CD4-positive, alpha-beta T cell treated with Interferon alpha-2 for 1 hour (primary cell): ENCODE results near the gene CRADD.
"Not testable (repeated sequence)": the region's sequence is repeated elsewhere in the genome, so short reads cannot be mapped to it uniquely, and the experiment has no call there.

ENCODE experiments used
- DNase-seq, 2 donors: peaks; one replicate each; pipeline ENCODE4 v3.0.0-alpha.2; 2020 to 2022

CRADD gene

GRCh38 chr12:93913845-93914244 is 236.7 kb downstream of the CRADD start:
- no peak for DNase-seq

DNA sequence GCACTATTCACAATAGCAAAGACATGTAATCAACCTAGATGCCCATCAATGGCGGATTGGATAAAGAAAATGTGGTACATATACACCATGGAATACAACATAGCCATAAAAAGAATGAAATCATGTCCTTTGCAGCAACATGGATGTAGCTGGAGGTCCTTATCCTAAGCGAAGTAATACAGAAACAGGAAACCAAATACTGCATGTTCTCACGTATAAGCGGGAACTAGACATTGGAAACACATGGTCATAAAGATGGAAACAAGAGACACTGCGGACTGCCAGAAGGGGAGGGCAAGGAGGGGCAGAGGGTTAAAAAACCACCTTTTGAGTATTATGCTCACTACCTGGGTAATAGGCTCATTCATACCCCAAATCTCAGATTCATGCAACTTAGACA is 237.1 kb downstream of the CRADD start:
- no peak for DNase-seq

- DNase-seq, result no peak
These were observed 238.2 kb downstream of the CRADD start for GRCh38 chr12:93915411-93915810.

GRCh38 chr12:93916402-93916801 is 239.2 kb downstream of the CRADD start:
- no peak for DNase-seq

DNA sequence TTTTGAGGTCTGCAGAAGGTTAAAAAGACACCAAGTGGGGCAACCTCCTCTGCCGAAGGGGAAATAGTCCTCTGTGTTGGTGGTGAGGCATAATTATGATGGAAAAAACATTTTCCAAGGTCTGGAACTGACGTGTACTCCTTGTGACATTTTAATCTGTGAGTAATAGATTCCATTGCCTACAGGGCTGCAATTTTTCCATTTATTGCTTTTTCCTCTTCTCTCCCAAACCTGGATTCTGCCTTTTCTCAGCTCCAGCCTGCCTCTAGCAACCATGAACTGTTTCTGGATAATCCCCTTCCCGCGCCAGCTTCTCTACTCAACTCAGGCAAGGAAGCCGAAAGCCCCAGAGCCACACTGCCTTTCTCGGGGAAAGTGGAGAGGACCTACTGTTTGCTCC is 241.1 kb downstream of the CRADD start:
- no peak for DNase-seq

DNA sequence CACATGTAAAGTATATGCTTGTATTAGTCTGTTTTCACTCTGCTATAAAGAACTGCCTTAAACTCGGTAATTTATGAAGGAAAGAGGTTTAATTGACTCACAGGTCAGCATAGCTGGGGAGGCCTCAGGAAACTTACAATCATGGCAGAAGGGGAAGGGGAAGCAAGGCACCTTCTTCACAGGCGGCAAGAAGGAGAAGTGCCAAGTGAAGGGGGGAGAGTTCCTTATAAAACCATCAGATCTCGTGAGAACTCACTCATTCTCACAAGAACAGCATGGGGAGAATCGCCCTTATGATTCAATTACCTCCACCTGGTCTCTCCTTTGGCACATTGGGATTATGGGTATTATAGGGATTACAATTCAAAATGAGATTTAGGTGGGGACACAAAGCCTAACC is 241.7 kb downstream of the CRADD start:
- no peak for DNase-seq

DNA sequence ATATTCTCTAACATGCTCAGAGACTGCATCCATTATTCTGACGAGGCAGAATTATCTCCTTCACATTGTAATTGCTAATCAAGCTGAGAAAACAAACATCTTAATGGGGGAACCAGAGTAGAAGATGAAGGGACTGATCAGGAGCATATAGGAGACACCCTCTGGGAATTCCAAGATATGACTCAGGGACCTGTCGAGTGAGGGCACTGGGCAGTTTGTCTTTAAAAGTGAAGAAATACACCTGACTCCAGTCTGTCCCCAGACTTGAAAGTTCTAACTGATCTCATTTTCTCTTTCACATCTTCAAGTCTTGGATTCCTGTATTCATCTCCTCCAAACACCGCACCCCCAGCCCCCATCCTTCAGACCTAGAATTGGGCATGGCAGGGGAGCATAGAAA is 244.3 kb downstream of the CRADD start:
- no peak for DNase-seq

GRCh38 chr12:93922583-93923006 is 245.4 kb downstream of the CRADD start:
- no peak for DNase-seq

GRCh38 chr12:93924367-93924766 is 247.2 kb downstream of the CRADD start:
- peak in 1 of 2 donors; percentile 5 for DNase-seq

- DNase-seq, result no peak
These were observed 248.5 kb downstream of the CRADD start for GRCh38 chr12:93925585-93926205.

DNA sequence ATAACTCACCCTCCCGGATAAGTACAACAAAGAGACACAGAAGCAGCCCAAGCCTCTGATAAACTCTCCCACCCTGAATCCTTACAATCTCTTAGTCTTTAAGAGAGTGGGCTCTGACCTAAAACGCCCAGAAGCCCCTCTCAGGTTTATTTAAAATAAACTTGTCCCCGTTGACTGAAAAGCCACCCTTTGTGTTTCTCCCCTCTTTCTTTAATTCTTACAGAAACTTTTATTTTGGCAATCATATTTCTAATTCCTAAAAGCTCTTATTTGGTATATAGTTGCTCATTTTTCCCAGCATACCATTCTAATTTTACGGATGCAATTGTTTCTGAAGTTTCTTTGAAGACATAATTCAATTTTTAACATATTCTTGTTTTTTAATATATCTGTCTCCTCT is 249.1 kb downstream of the CRADD start:
- DNase-seq, result no peak

GRCh38 chr12:93929081-93929480 is 251.9 kb downstream of the CRADD start:
- not testable (repeated sequence) for DNase-seq

DNA sequence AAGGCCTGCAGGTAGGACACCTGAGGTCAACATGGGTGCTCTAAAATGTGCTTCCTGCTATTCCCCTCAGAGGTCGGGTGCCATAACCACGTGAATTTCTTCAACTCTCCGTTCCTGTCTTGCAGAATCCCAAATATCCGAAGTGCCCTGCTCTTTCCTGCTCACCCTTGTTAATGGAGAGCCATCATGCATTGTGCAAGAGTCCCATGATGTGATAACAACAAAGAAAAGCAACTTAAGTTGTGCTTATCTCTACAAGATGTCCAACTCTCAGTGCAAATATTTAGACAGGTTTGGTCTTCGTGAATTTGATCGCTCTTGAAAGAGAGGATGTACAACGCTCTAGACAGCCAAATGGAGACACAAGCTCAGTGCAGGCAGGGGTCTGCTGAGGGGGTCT is 260.6 kb downstream of the CRADD start:
- no peak for DNase-seq

DNA sequence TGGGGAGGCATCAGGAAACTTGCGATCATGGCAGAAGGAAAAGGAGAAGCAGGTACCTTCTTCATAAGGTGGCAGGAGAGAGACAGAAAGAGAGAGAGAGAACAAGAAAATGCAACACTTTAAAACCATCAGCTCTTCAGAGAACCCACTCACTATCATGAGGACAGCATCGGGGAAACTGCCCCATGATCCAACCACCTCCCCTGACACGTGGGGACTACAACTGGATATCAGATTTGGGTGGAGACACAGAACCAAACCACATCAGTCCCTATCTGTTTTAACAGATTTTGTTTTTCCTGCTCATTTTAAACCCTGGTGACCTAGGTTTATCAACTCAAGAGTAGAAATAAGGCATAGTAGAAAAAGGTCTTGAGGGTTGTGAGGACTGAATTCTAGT is 261.1 kb downstream of the CRADD start:
- no peak for DNase-seq

DNA sequence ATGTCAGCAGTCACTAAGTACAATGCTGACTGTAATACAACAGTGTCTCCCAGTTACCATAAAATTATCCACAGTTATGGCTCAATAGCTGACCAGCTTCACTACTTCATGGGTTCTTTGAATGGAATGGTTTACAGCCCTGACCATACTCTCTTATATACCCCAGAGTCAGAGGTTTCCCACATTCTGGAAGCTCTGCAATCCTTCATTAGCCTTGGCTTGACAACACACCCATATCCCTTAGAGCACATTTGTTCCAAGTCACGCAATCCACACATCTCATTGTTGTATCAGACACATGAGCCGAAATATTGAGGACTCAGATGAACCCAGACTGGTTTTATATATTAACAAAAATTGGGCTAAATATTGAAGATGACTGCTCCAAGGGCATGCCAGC is 261.8 kb downstream of the CRADD start:
- no peak for DNase-seq

DNA sequence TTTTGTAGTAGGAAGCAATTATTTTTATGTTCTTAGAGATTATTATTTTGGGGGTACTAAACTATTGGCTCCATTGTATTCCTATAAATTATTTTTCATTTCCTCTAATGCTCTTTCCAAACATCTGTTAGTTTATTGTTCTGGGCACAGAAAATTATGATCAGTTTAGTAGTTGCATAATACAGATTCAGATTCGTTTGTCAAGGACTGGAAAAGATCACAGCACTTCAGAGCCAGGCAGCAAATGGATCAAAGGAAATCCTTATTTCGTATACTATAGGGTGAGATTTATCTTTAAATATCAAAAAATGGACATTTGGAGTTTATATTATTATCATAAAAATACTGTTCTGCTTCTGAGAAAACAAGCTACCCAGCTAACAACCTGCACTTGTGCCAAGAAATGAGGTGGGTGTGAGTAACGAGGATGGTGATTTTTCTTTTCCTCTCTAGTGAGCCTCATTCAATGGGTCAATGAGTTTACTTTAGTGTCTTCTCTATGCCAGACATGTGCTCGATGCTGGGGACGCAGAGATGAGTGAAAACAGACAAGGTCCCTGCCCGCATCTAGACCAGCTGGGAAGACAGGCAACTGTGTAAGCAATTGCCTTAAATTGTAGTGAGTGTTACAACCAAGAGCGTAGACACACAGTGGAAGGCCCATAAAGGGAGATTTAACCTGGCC is 262.6 kb downstream of the CRADD start:
- DNase-seq, result no peak

DNA sequence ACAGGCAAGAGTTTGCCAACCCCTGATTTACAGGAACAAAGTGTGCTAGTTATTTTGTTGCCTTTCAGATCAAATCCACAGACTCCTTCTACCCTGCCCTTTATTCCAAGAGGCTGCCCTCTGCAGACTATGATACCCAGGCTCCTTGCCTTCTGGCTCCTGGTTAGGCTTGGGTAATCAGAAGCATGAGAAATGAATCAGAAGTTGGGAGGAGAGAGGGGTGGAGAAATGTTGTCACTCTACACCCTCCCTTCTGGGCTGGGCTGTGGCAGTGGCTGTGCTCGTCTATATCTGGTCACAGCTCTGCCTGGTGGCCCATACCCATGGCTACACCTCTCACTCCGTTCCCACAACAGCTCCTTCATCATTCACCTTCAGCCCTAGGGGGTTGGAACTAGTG is 266.6 kb downstream of the CRADD start:
- no peak for DNase-seq

- DNase-seq, result no peak
These were observed 267.0 kb downstream of the CRADD start for GRCh38 chr12:93944201-93944600.
